Measurements from ENCODE around the gene XPNPEP1. TPM values are rescaled to one million over a fixed set of nuclear protein-coding genes. Genes with fewer than 3 reads are reported as not detected.

Gene XPNPEP1
- total and polyA plus RNA-seq, 2 donors from 2014 or later: 34.4 to 62.4 TPM

- Histone ChIP-seq H3K27ac (ENCODE audit: low read depth in 2 of 2, low read length in 2 of 2) (no peak overlapping the region), H3K9ac (ENCODE audit: low read length in 3 of 3) (no peak overlapping the region), H3K4me1 (ENCODE audit: control insufficient read depth in 2 of 3, insufficient read depth in 2 of 3, low read depth in 1 of 3, low read length in 3 of 3) (peaks cover 0 to 3% (median 0%) of the 10 kb centered on the region in 3 donors), H3K9me3 (ENCODE audit: control insufficient read depth in 2 of 3, insufficient read depth in 1 of 3, low read length in 3 of 3) (no peaks in the 10 kb centered on the region), H3K36me3 (ENCODE audit: control insufficient read depth in 2 of 3, insufficient read depth in 3 of 3, low read length in 3 of 3) (no peaks in the 10 kb centered on the region), H3K4me3 (ENCODE audit: low read length in 3 of 3) (no peak overlapping the region), H3K27me3 (ENCODE audit: control insufficient read depth, insufficient read depth, low read length) (no peaks in the 10 kb centered on the region)
- TF ChIP-seq, protein P1, sequence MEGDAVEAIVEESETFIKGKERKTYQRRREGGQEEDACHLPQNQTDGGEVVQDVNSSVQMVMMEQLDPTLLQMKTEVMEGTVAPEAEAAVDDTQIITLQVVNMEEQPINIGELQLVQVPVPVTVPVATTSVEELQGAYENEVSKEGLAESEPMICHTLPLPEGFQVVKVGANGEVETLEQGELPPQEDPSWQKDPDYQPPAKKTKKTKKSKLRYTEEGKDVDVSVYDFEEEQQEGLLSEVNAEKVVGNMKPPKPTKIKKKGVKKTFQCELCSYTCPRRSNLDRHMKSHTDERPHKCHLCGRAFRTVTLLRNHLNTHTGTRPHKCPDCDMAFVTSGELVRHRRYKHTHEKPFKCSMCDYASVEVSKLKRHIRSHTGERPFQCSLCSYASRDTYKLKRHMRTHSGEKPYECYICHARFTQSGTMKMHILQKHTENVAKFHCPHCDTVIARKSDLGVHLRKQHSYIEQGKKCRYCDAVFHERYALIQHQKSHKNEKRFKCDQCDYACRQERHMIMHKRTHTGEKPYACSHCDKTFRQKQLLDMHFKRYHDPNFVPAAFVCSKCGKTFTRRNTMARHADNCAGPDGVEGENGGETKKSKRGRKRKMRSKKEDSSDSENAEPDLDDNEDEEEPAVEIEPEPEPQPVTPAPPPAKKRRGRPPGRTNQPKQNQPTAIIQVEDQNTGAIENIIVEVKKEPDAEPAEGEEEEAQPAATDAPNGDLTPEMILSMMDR (IDR thresholded peaks at IDR 0.05; ENCODE audit: borderline replicate concordance, extremely low read depth, insufficient read depth): no peak
- FAIRE-seq (no peak), DNase-seq (peak in 1 of 5 donors; percentile 39)
- intact Hi-C loops (cut with DNase I): no loop called here
These were observed 33.9 kb upstream of the XPNPEP1 start for GRCh38 chr10:109957092-109957797.

GRCh38 chr10:109956454-109957091 lies 33.3 kb upstream of the XPNPEP1 start:
- intact Hi-C loops (cut with DNase I): no loop called here
- Histone ChIP-seq H3K27ac (ENCODE audit: low read depth in 2 of 2, low read length in 2 of 2) (no peak overlapping the region), H3K36me3 (ENCODE audit: control insufficient read depth in 2 of 3, insufficient read depth in 3 of 3, low read length in 3 of 3) (no peaks in the 10 kb centered on the region), H3K27me3 (ENCODE audit: control insufficient read depth, insufficient read depth, low read length) (no peaks in the 10 kb centered on the region), H3K9ac (ENCODE audit: low read length in 3 of 3) (no peak overlapping the region), H3K4me1 (ENCODE audit: control insufficient read depth in 2 of 3, insufficient read depth in 2 of 3, low read depth in 1 of 3, low read length in 3 of 3) (peaks cover 0 to under 1% (median 0%) of the 10 kb centered on the region in 3 donors), H3K9me3 (ENCODE audit: control insufficient read depth in 2 of 3, insufficient read depth in 1 of 3, low read length in 3 of 3) (no peaks in the 10 kb centered on the region), H3K4me3 (ENCODE audit: low read length in 3 of 3) (no peak overlapping the region)
- TF ChIP-seq, protein P1 (IDR thresholded peaks at IDR 0.05; ENCODE audit: borderline replicate concordance, extremely low read depth, insufficient read depth): peak; percentile 52
- FAIRE-seq (no peak), DNase-seq (no peak)

DNA sequence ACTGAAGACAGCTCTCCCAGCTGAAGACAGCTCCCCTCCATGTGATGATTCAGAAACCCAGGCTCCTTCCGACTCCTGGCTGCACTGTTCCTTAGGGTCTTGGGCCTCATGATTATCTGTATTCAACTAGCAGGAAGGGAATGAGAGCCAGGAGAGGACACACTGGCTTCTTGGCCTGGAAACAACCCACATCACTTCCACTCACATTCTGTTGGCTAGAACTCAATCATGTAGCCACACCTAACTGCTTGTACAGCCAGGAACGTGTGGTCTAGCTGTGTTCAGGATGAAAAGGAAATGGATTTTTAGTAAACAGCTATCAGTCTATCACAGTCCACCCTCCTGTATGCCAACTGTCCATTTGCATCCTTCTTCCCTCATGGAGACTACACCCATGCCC lies 30.5 kb upstream of the XPNPEP1 start:
- DNase-seq (no peak), FAIRE-seq (no peak)
- TF ChIP-seq, protein P1 (IDR thresholded peaks at IDR 0.05; ENCODE audit: borderline replicate concordance, extremely low read depth, insufficient read depth): no peak
- Histone ChIP-seq H3K36me3 (ENCODE audit: control insufficient read depth in 2 of 3, insufficient read depth in 3 of 3, low read length in 3 of 3) (no peaks in the 10 kb centered on the region), H3K9me3 (ENCODE audit: control insufficient read depth in 2 of 3, insufficient read depth in 1 of 3, low read length in 3 of 3) (no peaks in the 10 kb centered on the region), H3K4me1 (ENCODE audit: control insufficient read depth in 2 of 3, insufficient read depth in 2 of 3, low read depth in 1 of 3, low read length in 3 of 3) (no peaks in the 10 kb centered on the region), H3K4me3 (ENCODE audit: low read length in 3 of 3) (no peak overlapping the region), H3K9ac (ENCODE audit: low read length in 3 of 3) (no peak overlapping the region), H3K27me3 (ENCODE audit: control insufficient read depth, insufficient read depth, low read length) (no peaks in the 10 kb centered on the region), H3K27ac (ENCODE audit: low read depth in 2 of 2, low read length in 2 of 2) (no peak overlapping the region)
- intact Hi-C loops (cut with DNase I): no loop called here

Measured in kidney (tissue), 14 donors.